Effector memory CD4-positive, alpha-beta T cell (primary cell): ENCODE data around the gene BLOC1S1.

Experiments used
- DNase-seq, 3 donors: peaks; one replicate each; pipeline ENCODE4 v3.0.0-alpha.2; 2020
- H3K27ac ChIP-seq: 2 replicates; pipeline ENCODE4 v1.7.0; 2013; ENCODE audit warnings: mild to moderate bottlenecking, low read length, moderate library complexity; ENCODE audit not compliant: insufficient read depth, poor library complexity, severe bottlenecking
- H3K27me3 ChIP-seq: replicated peaks from 2 replicates; pipeline ENCODE4 v1.7.0; 2013; ENCODE audit warnings: mild to moderate bottlenecking, low read length; ENCODE audit not compliant: insufficient read depth, control insufficient read depth, poor library complexity, severe bottlenecking
- H3K36me3 ChIP-seq: 2 replicates; pipeline ENCODE4 v1.7.0; 2013; ENCODE audit warnings: mild to moderate bottlenecking, low read length, moderate library complexity; ENCODE audit not compliant: control insufficient read depth, insufficient read depth
- H3K4me1 ChIP-seq: 2 replicates; pipeline ENCODE4 v1.7.0; 2013; ENCODE audit warnings: low read length, mild to moderate bottlenecking; ENCODE audit not compliant: control insufficient read depth, insufficient read depth, poor library complexity, severe bottlenecking
- H3K4me3 ChIP-seq: 2 replicates; pipeline ENCODE4 v1.7.0; 2013; ENCODE audit warnings: low read length, low read depth, mild to moderate bottlenecking; ENCODE audit not compliant: insufficient read depth, poor library complexity, severe bottlenecking
- H3K9me3 ChIP-seq: 2 replicates; pipeline ENCODE4 v1.7.0; 2013; ENCODE audit warnings: mild to moderate bottlenecking, low read length, moderate library complexity; ENCODE audit not compliant: control insufficient read depth

Gene BLOC1S1

GRCh38 chr12:55694188-55694515 is 21.7 kb upstream of the BLOC1S1 start:
- H3K27me3 ChIP-seq = no peaks in the 10 kb centered on the region
- no peaks in the 10 kb centered on the region for H3K4me1 ChIP-seq
- H3K36me3 ChIP-seq = no peaks in the 10 kb centered on the region
- no peaks in the 10 kb centered on the region for H3K9me3 ChIP-seq
- no peak for DNase-seq
- H3K4me3 ChIP-seq = no peak overlapping the region
- no peak overlapping the region for H3K27ac ChIP-seq

GRCh38 chr12:55694651-55695050 is 21.2 kb upstream of the BLOC1S1 start:
- Histone ChIP-seq H3K27me3 (no peaks in the 10 kb centered on the region), H3K36me3 (no peaks in the 10 kb centered on the region), H3K27ac (no peak overlapping the region), H3K4me1 (no peaks in the 10 kb centered on the region), H3K9me3 (no peaks in the 10 kb centered on the region), H3K4me3 (no peak overlapping the region)
- DNase-seq = no peak

GRCh38 chr12:55695349-55695748 is 20.5 kb upstream of the BLOC1S1 start:
- DNase-seq = no peak
- Histone ChIP-seq H3K4me3 (no peak overlapping the region), H3K4me1 (no peaks in the 10 kb centered on the region), H3K36me3 (no peaks in the 10 kb centered on the region), H3K27ac (no peak overlapping the region), H3K9me3 (no peaks in the 10 kb centered on the region), H3K27me3 (no peaks in the 10 kb centered on the region)

- Histone ChIP-seq H3K4me3 (no peak overlapping the region), H3K36me3 (no peaks in the 10 kb centered on the region), H3K9me3 (no peaks in the 10 kb centered on the region), H3K27ac (no peak overlapping the region), H3K4me1 (no peaks in the 10 kb centered on the region), H3K27me3 (no peaks in the 10 kb centered on the region)
- DNase-seq = no peak
Measured at GRCh38 chr12:55696141-55696540, 19.7 kb upstream of the BLOC1S1 start.

GRCh38 chr12:55696796-55697462 is 18.9 kb upstream of the BLOC1S1 start:
- H3K27me3 ChIP-seq = no peaks in the 10 kb centered on the region
- no peak for DNase-seq
- no peaks in the 10 kb centered on the region for H3K4me1 ChIP-seq
- H3K36me3 ChIP-seq = no peaks in the 10 kb centered on the region
- H3K4me3 ChIP-seq = no peak overlapping the region
- H3K27ac ChIP-seq = no peak overlapping the region
- H3K9me3 ChIP-seq = no peaks in the 10 kb centered on the region

- no peaks in the 10 kb centered on the region for H3K9me3 ChIP-seq
- H3K36me3 ChIP-seq = no peaks in the 10 kb centered on the region
- H3K4me3 ChIP-seq = no peak overlapping the region
- no peaks in the 10 kb centered on the region for H3K4me1 ChIP-seq
- no peaks in the 10 kb centered on the region for H3K27me3 ChIP-seq
- no peak for DNase-seq
- H3K27ac ChIP-seq = no peak overlapping the region
Measured at GRCh38 chr12:55697686-55698085, 18.2 kb upstream of the BLOC1S1 start.

GRCh38 chr12:55698241-55698955 is 17.4 kb upstream of the BLOC1S1 start:
- Histone ChIP-seq H3K9me3 (no peaks in the 10 kb centered on the region), H3K4me1 (no peaks in the 10 kb centered on the region), H3K4me3 (no peak overlapping the region), H3K36me3 (no peaks in the 10 kb centered on the region), H3K27me3 (no peaks in the 10 kb centered on the region), H3K27ac (no peak overlapping the region)
- DNase-seq = no peak

- Histone ChIP-seq H3K27me3 (no peaks in the 10 kb centered on the region), H3K4me1 (no peaks in the 10 kb centered on the region), H3K9me3 (no peaks in the 10 kb centered on the region), H3K36me3 (no peaks in the 10 kb centered on the region), H3K4me3 (no peak overlapping the region), H3K27ac (no peak overlapping the region)
- DNase-seq = no peak
Measured at GRCh38 chr12:55698965-55699364, 16.9 kb upstream of the BLOC1S1 start.

- no peak overlapping the region for H3K27ac ChIP-seq
- no peaks in the 10 kb centered on the region for H3K27me3 ChIP-seq
Measured at GRCh38 chr12:55699471-55700055, 16.3 kb upstream of the BLOC1S1 start.

GRCh38 chr12:55700255-55701018 is 15.4 kb upstream of the BLOC1S1 start:
- H3K4me3 ChIP-seq = no peak overlapping the region
- no peaks in the 10 kb centered on the region for H3K27me3 ChIP-seq
- no peak for DNase-seq
- H3K9me3 ChIP-seq = no peaks in the 10 kb centered on the region
- no peak overlapping the region for H3K27ac ChIP-seq
- no peaks in the 10 kb centered on the region for H3K36me3 ChIP-seq
- no peaks in the 10 kb centered on the region for H3K4me1 ChIP-seq

More at GRCh38 chr12:55699471-55700055, 16.3 kb upstream of the BLOC1S1 start:
- Histone ChIP-seq H3K36me3 (no peaks in the 10 kb centered on the region), H3K4me3 (no peak overlapping the region), H3K4me1 (no peaks in the 10 kb centered on the region), H3K9me3 (no peaks in the 10 kb centered on the region)
- DNase-seq = no peak
